PC-9 (cell line): ENCODE data around the gene FEN1. TPM values are rescaled to one million over a fixed set of nuclear protein-coding genes. Genes with fewer than 3 reads are reported as not detected.

Source experiments
- Bru-seq: library from RNA; stranded (reverse); fragments of 400-500 nt; gene quantifications from one replicate; lab custom pipeline; 2021; lab: Mats Ljungman, UMichigan
- BruChase-seq, 2 experiments: library from RNA; stranded (reverse); fragments of 400-500 nt; gene quantifications; one replicate each; lab custom pipeline; 2021; lab: Mats Ljungman, UMichigan
- BruUV-seq: library from RNA; stranded (reverse); fragments of 400-500 nt; replicated peaks from 2 replicates; lab custom pipeline; 2021; lab: Mats Ljungman, UMichigan
- CTCF ChIA-PET: fragments of 300-600 bp; sonication (Branson Sonifier 250); formaldehyde crosslinking; loops from one replicate; lab custom pipeline; 2022; ENCODE audit warnings: antibody characterized with exemption; lab: Charles Lee
- POLR2A ChIA-PET: fragments of 300-600 bp; sonication (Branson Sonifier 250); formaldehyde crosslinking; loops from one replicate; lab custom pipeline; 2022; ENCODE audit warnings: antibody characterized with exemption; ENCODE audit not compliant: unreplicated experiment; lab: Charles Lee
- DNase-seq, 2 experiments: peaks; one replicate each; pipeline versions ENCODE4 v3.0.0 to v3.0.0-alpha.2; 2015 to 2022; ENCODE audit warnings: mixed read lengths in 1 of 2
- H2AFZ ChIP-seq: fragments of 200-600 bp; sonication (generic); 2 replicates; pipeline ENCODE4 v1.8.1; 2017; ENCODE audit warnings: antibody characterized with exemption
- H3F3A ChIP-seq: fragments of 200-600 bp; sonication (generic); 2 replicates; pipeline ENCODE4 v1.8.1; 2017; ENCODE audit warnings: antibody characterized with exemption, mild to moderate bottlenecking, low read depth; ENCODE audit not compliant: insufficient read depth
- H3K27ac ChIP-seq: fragments of 200-600 bp; sonication (generic); 2 replicates; pipeline ENCODE4 v1.6.1; 2016; ENCODE audit warnings: mixed run types
- H3K27me3 ChIP-seq: fragments of 200-600 bp; sonication (generic); 2 replicates; pipeline ENCODE4 v1.6.1; 2016; ENCODE audit warnings: low read depth, mixed run types; ENCODE audit not compliant: insufficient read depth
- H3K36me3 ChIP-seq: fragments of 200-600 bp; sonication (generic); 2 replicates; pipeline ENCODE4 v1.6.1; 2016; ENCODE audit warnings: low read depth, mixed run types
- H3K4me1 ChIP-seq: fragments of 200-600 bp; sonication (generic); replicated peaks from 2 replicates; pipeline ENCODE4 v1.6.1; 2016; ENCODE audit warnings: mixed run types; ENCODE audit not compliant: insufficient read depth
- H3K4me2 ChIP-seq: fragments of 200-600 bp; sonication (generic); 2 replicates; pipeline ENCODE4 v1.6.1; 2017; ENCODE audit warnings: mixed run types
- H3K4me3 ChIP-seq: fragments of 200-600 bp; sonication (generic); 2 replicates; pipeline ENCODE4 v1.6.1; 2016; ENCODE audit warnings: mixed run types
- H3K79me2 ChIP-seq: fragments of 200-600 bp; sonication (generic); 2 replicates; pipeline ENCODE4 v1.6.1; 2017; ENCODE audit warnings: low read depth, mixed run types
- H3K9me2 ChIP-seq: fragments of 200-600 bp; sonication (generic); 2 replicates; pipeline ENCODE4 v1.8.1; 2017; ENCODE audit warnings: mild to moderate bottlenecking; ENCODE audit not compliant: insufficient read depth
- H3K9me3 ChIP-seq: fragments of 200-600 bp; sonication (generic); 2 replicates; pipeline ENCODE4 v1.8.1; 2016; ENCODE audit warnings: low read depth; ENCODE audit not compliant: insufficient read depth
- H4K20me1 ChIP-seq: fragments of 200-600 bp; sonication (generic); 2 replicates; pipeline ENCODE4 v1.8.1; 2017; ENCODE audit not compliant: insufficient read depth
- EZH2 ChIP-seq: fragments of 200-600 bp; sonication (generic); IDR thresholded peaks from 2 replicates; pipeline ENCODE4 v1.8.0; 2017; ENCODE audit warnings: antibody characterized with exemption, low read depth
- intact Hi-C: fragments of 100-400 bp; cut with micrococcal nuclease; formaldehyde crosslinking; loops from one replicate; pipeline ENCODE4 v1.10.0; 2022; ENCODE audit not compliant: unreplicated experiment
- long read RNA-seq: library from polyadenylated mRNA; stranded (forward); transcript quantifications from one replicate; pipeline ENCODE4 v2.0.0, GENCODE V29; 2022
- total RNA-seq: library from RNA; stranded (reverse); gene quantifications from 2 replicates; pipeline ENCODE4 v1.2.3, GENCODE V29; 2021
- TF ChIP-seq, protein P1 (sequence below): fragments of 200-600 bp; sonication (generic); conservative IDR thresholded peaks from 2 replicates; pipeline ENCODE4 v1.6.1; 2017; ENCODE audit warnings: mixed run types, antibody characterized with exemption, mild to moderate bottlenecking, moderate library complexity

Gene FEN1, protein sequence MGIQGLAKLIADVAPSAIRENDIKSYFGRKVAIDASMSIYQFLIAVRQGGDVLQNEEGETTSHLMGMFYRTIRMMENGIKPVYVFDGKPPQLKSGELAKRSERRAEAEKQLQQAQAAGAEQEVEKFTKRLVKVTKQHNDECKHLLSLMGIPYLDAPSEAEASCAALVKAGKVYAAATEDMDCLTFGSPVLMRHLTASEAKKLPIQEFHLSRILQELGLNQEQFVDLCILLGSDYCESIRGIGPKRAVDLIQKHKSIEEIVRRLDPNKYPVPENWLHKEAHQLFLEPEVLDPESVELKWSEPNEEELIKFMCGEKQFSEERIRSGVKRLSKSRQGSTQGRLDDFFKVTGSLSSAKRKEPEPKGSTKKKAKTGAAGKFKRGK
- total RNA-seq, result 56.5 and 60.9 TPM in 2 replicates
- Bru-seq, nascent RNA, result percentile 97 among the genes with signal in this experiment
- BruChase-seq, experiment 1, labeled RNA remaining after a 2-hour chase, result percentile 98 among the genes with signal in this experiment
- percentile 99 among the genes with signal in this experiment for BruChase-seq, experiment 2, labeled RNA remaining after a 6-hour chase
- long read RNA-seq, transcript FEN1-201 (2 exons, 2,296 nt), result major isoform, 186 of 188 reads
- long read RNA-seq, partial matches to known transcripts, result 0 of 188 reads
- long read RNA-seq, other reads (novel, unspliced or antisense), result 2 of 188 reads

DNA sequence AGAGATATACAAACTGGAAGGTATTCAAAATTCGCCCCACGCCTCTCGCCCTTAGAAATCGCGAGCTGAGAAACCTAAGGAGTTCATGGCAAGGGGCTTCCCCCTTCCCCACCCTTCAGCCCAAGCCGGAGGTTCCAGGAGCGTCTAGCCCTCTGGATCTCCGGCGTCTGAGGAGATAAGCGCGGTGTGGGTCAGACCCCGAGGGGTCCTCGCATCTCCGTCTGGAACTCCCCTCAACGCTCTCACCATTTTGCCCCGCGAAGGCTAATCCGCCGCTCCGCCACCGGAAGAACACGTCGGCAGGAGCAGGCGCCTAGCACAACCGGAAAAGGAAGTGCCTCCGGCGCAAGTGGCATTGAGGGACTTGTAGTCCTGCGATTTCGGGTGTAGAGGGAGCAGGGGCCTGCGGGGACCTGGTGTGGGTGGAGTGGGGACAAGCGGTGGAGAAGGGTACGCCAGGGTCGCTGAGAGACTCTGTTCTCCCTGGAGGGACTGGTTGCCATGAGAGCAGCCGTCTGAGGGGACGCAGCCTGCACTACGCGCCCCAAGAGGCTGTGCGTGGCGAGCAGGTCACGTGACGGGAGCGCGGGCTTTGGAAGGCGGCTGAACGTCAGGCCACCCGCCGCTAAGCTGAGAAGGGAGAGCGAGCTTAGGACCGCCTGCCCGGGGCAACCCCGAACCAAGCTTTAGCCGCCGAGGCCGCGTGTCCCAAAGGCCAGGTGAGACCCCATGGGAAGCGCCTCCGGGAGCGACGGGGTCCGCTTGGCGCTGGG is at the start of gene FEN1, which contains the start of gene TMEM258:
FEN1 (plus strand) TSS at position 602 of the 773 bp plus-strand sequence. CDS start 2,451 bp downstream, outside the sequence.
TMEM258 (minus strand) TSS at position 290 of the 773 bp plus-strand sequence; CDS start at position 249, 41 bp downstream.
- intact Hi-C loops, result loop anchor here (5.0 to 10.0 kb wide), 3 partner anchors 45 to 330 kb away; partner anchors contain the start of gene INCENP

DNA sequence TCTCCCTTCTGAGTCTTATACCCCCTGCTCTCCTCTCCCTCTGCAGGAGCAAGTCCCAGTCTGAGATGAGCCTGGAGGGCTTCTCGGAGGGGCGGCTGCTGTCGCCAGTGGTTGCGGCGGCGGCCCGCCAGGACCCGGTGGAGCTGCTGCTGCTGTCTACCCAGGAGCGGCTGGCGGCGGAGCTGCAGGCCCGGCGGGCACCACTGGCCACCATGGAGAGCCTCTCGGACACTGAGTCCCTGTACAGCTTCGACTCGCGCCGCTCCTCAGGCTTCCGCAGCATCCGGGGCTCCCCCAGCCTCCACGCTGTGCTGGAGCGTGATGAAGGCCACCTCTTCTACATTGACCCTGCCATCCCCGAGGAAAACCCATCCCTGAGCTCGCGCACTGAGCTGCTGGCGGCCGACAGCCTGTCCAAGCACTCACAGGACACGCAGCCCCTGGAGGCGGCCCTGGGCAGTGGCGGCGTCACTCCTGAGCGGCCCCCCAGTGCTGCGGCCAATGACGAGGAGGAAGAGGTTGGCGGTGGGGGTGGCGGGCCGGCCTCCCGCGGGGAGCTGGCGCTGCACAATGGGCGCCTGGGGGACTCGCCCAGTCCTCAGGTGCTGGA is 49.1 kb upstream of the FEN1 start:
- DNase-seq, result no peak
- BruUV-seq, result no TSS peak
- Histone ChIP-seq H3K9me2 (no peaks in the 10 kb centered on the region), H3K4me1 (peaks cover 31% of the 10 kb centered on the region), H3F3A (peaks cover 16% of the 10 kb centered on the region; the same call in 1 of the 2 replicates), H3K36me3 (no peaks in the 10 kb centered on the region), H4K20me1 (no peaks in the 10 kb centered on the region), H3K79me2 (no peaks in the 10 kb centered on the region), H3K9me3 (no peaks in the 10 kb centered on the region), H3K27ac (no peak overlapping the region), H2AFZ (no peak overlapping the region), H3K4me3 (no peak overlapping the region), H3K4me2 (no peak overlapping the region), H3K27me3 (no peaks in the 10 kb centered on the region)
- intact Hi-C loops, result no loop called here
- TF ChIP-seq, protein P1, sequence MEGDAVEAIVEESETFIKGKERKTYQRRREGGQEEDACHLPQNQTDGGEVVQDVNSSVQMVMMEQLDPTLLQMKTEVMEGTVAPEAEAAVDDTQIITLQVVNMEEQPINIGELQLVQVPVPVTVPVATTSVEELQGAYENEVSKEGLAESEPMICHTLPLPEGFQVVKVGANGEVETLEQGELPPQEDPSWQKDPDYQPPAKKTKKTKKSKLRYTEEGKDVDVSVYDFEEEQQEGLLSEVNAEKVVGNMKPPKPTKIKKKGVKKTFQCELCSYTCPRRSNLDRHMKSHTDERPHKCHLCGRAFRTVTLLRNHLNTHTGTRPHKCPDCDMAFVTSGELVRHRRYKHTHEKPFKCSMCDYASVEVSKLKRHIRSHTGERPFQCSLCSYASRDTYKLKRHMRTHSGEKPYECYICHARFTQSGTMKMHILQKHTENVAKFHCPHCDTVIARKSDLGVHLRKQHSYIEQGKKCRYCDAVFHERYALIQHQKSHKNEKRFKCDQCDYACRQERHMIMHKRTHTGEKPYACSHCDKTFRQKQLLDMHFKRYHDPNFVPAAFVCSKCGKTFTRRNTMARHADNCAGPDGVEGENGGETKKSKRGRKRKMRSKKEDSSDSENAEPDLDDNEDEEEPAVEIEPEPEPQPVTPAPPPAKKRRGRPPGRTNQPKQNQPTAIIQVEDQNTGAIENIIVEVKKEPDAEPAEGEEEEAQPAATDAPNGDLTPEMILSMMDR, result no peak
- TF ChIP-seq EZH2, result no peak
- POLR2A ChIA-PET, result no interaction called here
- CTCF ChIA-PET, result interaction anchor here (0.5 to 0.7 kb wide), 3 partner anchors 108 to 255 kb away, joined by 3 to 6 read pairs (median 3); no protein-coding TSS in a partner anchor

More for the DNA sequence above, at the start of gene FEN1, which contains the start of gene TMEM258:
- H3K79me2 ChIP-seq, result peaks cover 72% of the 10 kb centered on the region
- H3K4me3 ChIP-seq, result peak within 1 kb of the TSS; percentile 72
- TF ChIP-seq, protein P1, result no peak; the same call in 1 of the 2 replicates
- no peak for TF ChIP-seq EZH2
- H3K4me2 ChIP-seq, result peak within 1 kb of the TSS; percentile 95
- H3F3A ChIP-seq, result peaks cover 7% of the 10 kb centered on the region; the same call in 1 of the 2 replicates
- H3K9me3 ChIP-seq, result no peaks in the 10 kb centered on the region
- H2AFZ ChIP-seq, result peak within 1 kb of the TSS; percentile 84
- no peaks in the 10 kb centered on the region; the same call in 1 of the 2 replicates for H4K20me1 ChIP-seq
- peak; percentile 89 to 90 for DNase-seq
- CTCF ChIA-PET, result interaction anchor here (0.5 to 0.6 kb wide), 3 partner anchors 314 to 1623 kb away, joined by 3 to 4 read pairs (median 3); no protein-coding TSS in a partner anchor
- H3K9me2 ChIP-seq, result no peaks in the 10 kb centered on the region
- peaks cover 20% of the 10 kb centered on the region for H3K4me1 ChIP-seq
- peaks cover 24% of the 10 kb centered on the region for H3K36me3 ChIP-seq
- BruUV-seq, result no TSS peak
- POLR2A ChIA-PET, result interaction anchor here (0.6 to 1.0 kb wide), 10 partner anchors 11 to 1139 kb away, joined by 3 to 6 read pairs (median 4); partner anchors contain the start of genes FADS2 and INCENP
- H3K27me3 ChIP-seq, result no peaks in the 10 kb centered on the region
- peak within 1 kb of the TSS; percentile 81 for H3K27ac ChIP-seq
